GM18520 (cell line): Measurements from ENCODE around the gene BCAR1.
"Not testable (repeated sequence)": the region's sequence is repeated elsewhere in the genome, so short reads cannot be mapped to it uniquely, and the experiment has no call there.

Source experiments
- ATAC-seq: cut with Tn5 transposase; IDR thresholded peaks from one replicate; pipeline ENCODE4 v1.9.1; 2021; ENCODE audit not compliant: unreplicated experiment

Gene BCAR1

GRCh38 chr16:75205961-75206748, 45.3 kb downstream of the BCAR1 start:
- ATAC-seq = not testable (repeated sequence)

- ATAC-seq = not testable (repeated sequence)
Measured at GRCh38 chr16:75205438-75205837, 46.0 kb downstream of the BCAR1 start.

- ATAC-seq = not testable (repeated sequence)
Measured at GRCh38 chr16:75204905-75205304, 46.5 kb downstream of the BCAR1 start.

GRCh38 chr16:75204410-75204758, 47.0 kb downstream of the BCAR1 start:
- ATAC-seq = no peak

- ATAC-seq = no peak
Measured at GRCh38 chr16:75203667-75204409, 47.6 kb downstream of the BCAR1 start.

- no peak for ATAC-seq
Measured at GRCh38 chr16:75203096-75203495, 48.3 kb downstream of the BCAR1 start.

- ATAC-seq = no peak
Measured at GRCh38 chr16:75202069-75202590, 49.3 kb downstream of the BCAR1 start.

GRCh38 chr16:75198135-75198600, 53.3 kb downstream of the BCAR1 start:
- ATAC-seq = no peak

- no peak for ATAC-seq
Measured at GRCh38 chr16:75197522-75198134, 53.8 kb downstream of the BCAR1 start.

GRCh38 chr16:75196836-75197235, 54.6 kb downstream of the BCAR1 start:
- no peak for ATAC-seq

GRCh38 chr16:75195811-75196790, 55.3 kb downstream of the BCAR1 start:
- no peak for ATAC-seq

- ATAC-seq = no peak
Measured at GRCh38 chr16:75193730-75194444, 57.5 kb downstream of the BCAR1 start.

- ATAC-seq = no peak
Measured at GRCh38 chr16:75193265-75193650, 58.2 kb downstream of the BCAR1 start.

- ATAC-seq = no peak
Measured at GRCh38 chr16:75192606-75193264, 58.7 kb downstream of the BCAR1 start.

- no peak for ATAC-seq
Measured at GRCh38 chr16:75189638-75190245, 61.7 kb downstream of the BCAR1 start.

- no peak for ATAC-seq
Measured at GRCh38 chr16:75188832-75189477, 62.5 kb downstream of the BCAR1 start.

- no peak for ATAC-seq
Measured at GRCh38 chr16:75181630-75182029, 69.8 kb downstream of the BCAR1 start.

GRCh38 chr16:75179208-75179607, 72.2 kb downstream of the BCAR1 start:
- ATAC-seq = no peak
